ENCODE results near the gene ABLIM2. TPM values are rescaled to one million over a fixed set of nuclear protein-coding genes. Genes with fewer than 3 reads are reported as not detected.

The ABLIM2 gene
- total and polyA plus RNA-seq, 10 of the 15 experiments (the other 5 are each of a cell fraction or from before 2014, with no cell fraction given) = 0.03 to 0.15 (median 0.05) TPM; not detected in 7

DNA sequence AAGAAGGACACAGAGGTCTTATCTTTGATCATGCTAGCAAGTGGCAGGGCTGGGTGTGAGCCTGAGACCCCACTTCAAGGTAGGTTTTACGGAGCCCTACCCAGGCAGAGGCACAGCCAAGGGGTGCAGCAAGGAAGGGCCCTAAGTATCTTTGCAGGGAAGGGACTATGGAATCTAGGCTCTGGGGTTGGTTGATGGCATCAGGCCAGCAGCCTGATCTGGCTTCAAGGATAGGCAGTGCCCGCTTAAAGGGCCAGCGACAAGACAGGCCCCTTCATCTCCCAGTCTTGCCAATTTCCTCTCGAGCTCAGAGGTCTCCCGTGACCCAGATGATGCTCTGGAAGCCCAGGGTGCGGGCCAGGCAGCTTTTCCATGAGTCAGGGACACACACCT, 5.8 kb downstream of the ABLIM2 start:
- TF ChIP-seq, protein P1, sequence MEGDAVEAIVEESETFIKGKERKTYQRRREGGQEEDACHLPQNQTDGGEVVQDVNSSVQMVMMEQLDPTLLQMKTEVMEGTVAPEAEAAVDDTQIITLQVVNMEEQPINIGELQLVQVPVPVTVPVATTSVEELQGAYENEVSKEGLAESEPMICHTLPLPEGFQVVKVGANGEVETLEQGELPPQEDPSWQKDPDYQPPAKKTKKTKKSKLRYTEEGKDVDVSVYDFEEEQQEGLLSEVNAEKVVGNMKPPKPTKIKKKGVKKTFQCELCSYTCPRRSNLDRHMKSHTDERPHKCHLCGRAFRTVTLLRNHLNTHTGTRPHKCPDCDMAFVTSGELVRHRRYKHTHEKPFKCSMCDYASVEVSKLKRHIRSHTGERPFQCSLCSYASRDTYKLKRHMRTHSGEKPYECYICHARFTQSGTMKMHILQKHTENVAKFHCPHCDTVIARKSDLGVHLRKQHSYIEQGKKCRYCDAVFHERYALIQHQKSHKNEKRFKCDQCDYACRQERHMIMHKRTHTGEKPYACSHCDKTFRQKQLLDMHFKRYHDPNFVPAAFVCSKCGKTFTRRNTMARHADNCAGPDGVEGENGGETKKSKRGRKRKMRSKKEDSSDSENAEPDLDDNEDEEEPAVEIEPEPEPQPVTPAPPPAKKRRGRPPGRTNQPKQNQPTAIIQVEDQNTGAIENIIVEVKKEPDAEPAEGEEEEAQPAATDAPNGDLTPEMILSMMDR (IDR thresholded peaks at IDR 0.05 in 2 of 3, conservative IDR thresholded peaks at IDR 0.05 in 1 of 3; ENCODE audit: control insufficient read depth in 2 of 3, extremely low read depth in 1 of 3, insufficient read depth in 1 of 3, low read depth in 3 of 3, low read length in 3 of 3) = no peak
- TF ChIP-seq GABPA (IDR thresholded peaks at IDR 0.05; ENCODE audit: low read depth) = no peak
- no peak for TF ChIP-seq PAX5 (IDR thresholded peaks at IDR 0.05; ENCODE audit: borderline replicate concordance, low read depth, low read length)
- no peak for TF ChIP-seq GATAD2B (conservative IDR thresholded peaks at IDR 0.05; ENCODE audit: low read depth)
- TF ChIP-seq SUPT20H (IDR thresholded peaks at IDR 0.05; ENCODE audit: borderline replicate concordance, control insufficient read depth, low read depth, low read length) = no peak
- TF ChIP-seq PML (IDR thresholded peaks at IDR 0.05; ENCODE audit: low read length) = no peak
- no peak for TF ChIP-seq JUNB (IDR thresholded peaks at IDR 0.05)
- no peak for TF ChIP-seq ESRRA (IDR thresholded peaks at IDR 0.05; ENCODE audit: low read length)
- TF ChIP-seq CBFB (IDR thresholded peaks at IDR 0.05; ENCODE audit: low read depth) = no peak
- no peak for TF ChIP-seq TCF3 (IDR thresholded peaks at IDR 0.05; ENCODE audit: borderline replicate concordance, insufficient read depth, low read depth, low read length)
- TF ChIP-seq ATF7 (IDR thresholded peaks at IDR 0.05; ENCODE audit: low read depth) = no peak
- TF ChIP-seq ZNF622 (IDR thresholded peaks at IDR 0.05) = no peak
- TF ChIP-seq DPF2 (IDR thresholded peaks at IDR 0.05) = no peak
- TF ChIP-seq SMAD1 (IDR thresholded peaks at IDR 0.05; ENCODE audit: low read depth, partially characterized antibody) = no peak
- no peak for TF ChIP-seq SMC3 (IDR thresholded peaks at IDR 0.05; ENCODE audit: borderline replicate concordance, low read length)
- no peak for ATAC-seq
- no peak overlapping the region for H3K4me2 ChIP-seq (ENCODE audit: control insufficient read depth, insufficient read depth)
- ChIA-PET SMC1A (ENCODE audit: uncharacterized antibody, unreplicated experiment) (no interaction called here), RAD21 (ENCODE audit: unreplicated experiment) (no interaction called here), CTCF (no interaction called here), POLR2A (no interaction called here)
- no peaks in the 10 kb centered on the region for H3K4me1 ChIP-seq (ENCODE audit: control insufficient read depth, insufficient read depth, low read length)
- WGBS (ENCODE audit: insufficient coverage, insufficient replicate concordance, low lambda C conversion rate, missing lambda C conversion rate) = 38% methylated on average over 6 of the region's 6 CpGs
- no peak overlapping the region for H3K27ac ChIP-seq (ENCODE audit: control insufficient read depth, insufficient read depth)
- H3K9ac ChIP-seq (ENCODE audit: control insufficient read depth, insufficient read depth, low read length) = no peak overlapping the region
- BruUV-seq (replicated peaks) = no TSS peak
- in situ Hi-C loops (cut with MboI) = no loop called here
- H3K36me3 ChIP-seq (ENCODE audit: control insufficient read depth in 2 of 2, insufficient read depth in 2 of 2, low read length in 1 of 2) = no peaks in the 10 kb centered on the region
- no peak for DNase-seq (ENCODE audit: low read depth, low spot score)
- H3K4me3 ChIP-seq = no peak overlapping the region
- no peaks in the 10 kb centered on the region for H3K79me2 ChIP-seq (ENCODE audit: control insufficient read depth, insufficient read depth, low read length)
- FAIRE-seq = no peak
- no peaks in the 10 kb centered on the region for H3K27me3 ChIP-seq (replicated peaks in 1 of 2; ENCODE audit: control insufficient read depth in 2 of 2, insufficient read depth in 2 of 2, low read length in 1 of 2)
- no peak overlapping the region for H2AFZ ChIP-seq (ENCODE audit: control insufficient read depth, low read depth, low read length)
- H4K20me1 ChIP-seq (ENCODE audit: control insufficient read depth, insufficient read depth) = no peaks in the 10 kb centered on the region
- intact Hi-C loops (cut with micrococcal nuclease; ENCODE audit: unreplicated experiment) = no loop called here
- H3K9me3 ChIP-seq (replicated peaks; ENCODE audit: control insufficient read depth, insufficient read depth, low read length) = no peaks in the 10 kb centered on the region
